Psoas muscle (tissue), 8 donors: ENCODE data around the gene RUNX2. TPM values are rescaled to one million over a fixed set of nuclear protein-coding genes. Genes with fewer than 3 reads are reported as not detected.
A peak's percentile ranks its signal among the peaks of the same experiment; 100 is the strongest.

Experiments used
- ATAC-seq, 4 donors: fragments of 200-7000 bp; cut with Tn5 transposase; one replicate each; pipeline ENCODE4 v1.9.1; 2020; ENCODE audit warnings: moderate library complexity in 3 of 4, mild to moderate bottlenecking in 2 of 4
- DNase-seq, 2 donors: peaks; one replicate each; pipeline ENCODE4 v3.0.0-alpha.2; 2020
- H3K27ac ChIP-seq: fragments of 200-600 bp; one replicate; pipeline ENCODE4 v1.8.0; 2022
- H3K27me3 ChIP-seq, 3 donors: fragments of 200-600 bp in 1 of 3; one replicate each; pipeline versions ENCODE4 v1.6.1 to v1.8.0; 2013 to 2022; ENCODE audit warnings: low read length in 2 of 3, mild to moderate bottlenecking in 2 of 3, moderate library complexity in 1 of 3; ENCODE audit not compliant: insufficient read depth in 3 of 3
- H3K36me3 ChIP-seq, 2 donors: fragments of 200-600 bp in 1 of 2; one replicate each; pipeline versions ENCODE4 v1.6.1 to v1.8.0; 2013 to 2022; ENCODE audit warnings: low read depth in 1 of 2, mild to moderate bottlenecking in 1 of 2, moderate library complexity in 1 of 2; ENCODE audit not compliant: insufficient read depth in 1 of 2
- H3K4me1 ChIP-seq: fragments of 200-600 bp; one replicate; pipeline ENCODE4 v1.8.0; 2022
- H3K4me3 ChIP-seq: fragments of 200-600 bp; one replicate; pipeline ENCODE4 v1.8.0; 2022; ENCODE audit warnings: mild to moderate bottlenecking
- H3K9me3 ChIP-seq: fragments of 200-600 bp; one replicate; pipeline ENCODE4 v1.8.0; 2022
- CTCF ChIP-seq: fragments of 200-600 bp; IDR thresholded peaks from one replicate; pipeline ENCODE4 v1.8.0; 2022; ENCODE audit warnings: antibody characterized with exemption
- WGBS, 3 donors: extraction: QIAGEN DNeasy Blood & Tissue Kit; methylation state at CpG; one replicate each; pipeline versions ENCODE4 v1.1.6 to v1.1.7; 2013; 5-methylcytosine and 5-hydroxymethylcytosine counted together
- intact Hi-C, 2 donors: fragments of 100-400 bp; cut with DNase I; formaldehyde crosslinking; loops; one replicate each; pipeline versions ENCODE4 v1.11.0 to v1.14.2; 2022
- polyA plus RNA-seq, 3 donors: library from polyadenylated mRNA; stranded (reverse); fragments of 200-250 nt; gene quantifications; one replicate each; pipeline ENCODE4 v1.2.3, GENCODE V29; 2013
- total RNA-seq, 4 donors: library from RNA; stranded (reverse); fragmentation: NEBNext Ultra II Directional in 2 of 4; extraction: Animal tissue kit (Norgen Biotek cat#: 25700) in 2 of 4; gene quantifications; one replicate each; pipeline versions ENCODE4 v1.2.1 to v1.2.4, GENCODE V29; 2021 to 2023
- donor health status: healthy with polysubstance abuse.
- donor health status: DM: no; HTN: no; CAD: no; lungs with moderate emphysema.
- donor health status: Bipolar disorder and iron deficiency.
- donor health status: healthy.
- donor health status: DM: yes; HTN: yes; CAD: no.
- donor health status: DM: no; HTN: no; CAD: no.
- donor health status: DM: no; HTN: no; CAD: no.
- donor health status: DM: yes; HTN: yes; CAD: no.

Gene RUNX2
- total and polyA plus RNA-seq, 7 donors, result 0.07 to 0.69 (median 0.21) TPM

GRCh38 chr6:45540375-45540920 is 212.3 kb downstream of the RUNX2 start:
- no peak for DNase-seq
- no peak overlapping the region for H3K4me3 ChIP-seq
- H3K9me3 ChIP-seq, result no peaks in the 10 kb centered on the region
- ATAC-seq, result no peak
- no peaks in the 10 kb centered on the region for H3K36me3 ChIP-seq
- intact Hi-C loops, result no loop called here
- no peaks in the 10 kb centered on the region for H3K27me3 ChIP-seq
- no peaks in the 10 kb centered on the region for H3K4me1 ChIP-seq
- no peak for TF ChIP-seq CTCF
- 81 to 91% (median 87%) methylated on average over 6 of the region's 6 CpGs for WGBS, 3 donors
- no peak overlapping the region for H3K27ac ChIP-seq

- no peaks in the 10 kb centered on the region for H3K4me1 ChIP-seq
- no peak overlapping the region for H3K4me3 ChIP-seq
- no peak overlapping the region for H3K27ac ChIP-seq
- no peak for TF ChIP-seq CTCF
- ATAC-seq (no peak), DNase-seq (no peak)
- intact Hi-C loops, result no loop called here
- H3K36me3 ChIP-seq, result no peaks in the 10 kb centered on the region
- no peaks in the 10 kb centered on the region for H3K9me3 ChIP-seq
- no peaks in the 10 kb centered on the region for H3K27me3 ChIP-seq
- 80 to 86% (median 82%) methylated on average over 3 of the region's 3 CpGs for WGBS, 3 donors
Observed at GRCh38 chr6:45541934-45542333, 213.8 kb downstream of the RUNX2 start.

GRCh38 chr6:45543298-45544235 is 215.4 kb downstream of the RUNX2 start:
- no peaks in the 10 kb centered on the region for H3K36me3 ChIP-seq
- H3K27ac ChIP-seq, result no peak overlapping the region
- intact Hi-C loops, result no loop called here
- H3K27me3 ChIP-seq, result no peaks in the 10 kb centered on the region
- DNase-seq, result no peak
- no peak for TF ChIP-seq CTCF
- peak in 1 of 4 donors; percentile 20 for ATAC-seq
- no peaks in the 10 kb centered on the region for H3K9me3 ChIP-seq
- WGBS, 3 donors, result 76 to 94% (median 92%) methylated on average over 5 of the region's 5 CpGs
- no peaks in the 10 kb centered on the region for H3K4me1 ChIP-seq
- no peak overlapping the region for H3K4me3 ChIP-seq

GRCh38 chr6:45545416-45545815 is 217.3 kb downstream of the RUNX2 start:
- Histone ChIP-seq H3K27me3 (no peaks in the 10 kb centered on the region), H3K4me1 (no peaks in the 10 kb centered on the region), H3K9me3 (no peaks in the 10 kb centered on the region), H3K36me3 (no peaks in the 10 kb centered on the region), H3K27ac (no peak overlapping the region), H3K4me3 (no peak overlapping the region)
- WGBS, 3 donors, result 96 to 99% (median 97%) methylated on average over 2 of the region's 2 CpGs
- DNase-seq, result no peak
- intact Hi-C loops, result no loop called here
- no peak for ATAC-seq
- TF ChIP-seq CTCF, result no peak
